Inflammatory macrophage treated with lipopolysaccharide for 4 hours (primary cell): ENCODE results near the gene DDTL.
A peak's percentile ranks its signal among the peaks of the same experiment; 100 is the strongest.
"Not testable (repeated sequence)": the region's sequence is repeated elsewhere in the genome, so short reads cannot be mapped to it uniquely, and the experiment has no call there.

Experiments
- DNase-seq: peaks from one replicate; pipeline ENCODE4 v3.0.0-alpha.2; 2020

The DDTL gene

DNA sequence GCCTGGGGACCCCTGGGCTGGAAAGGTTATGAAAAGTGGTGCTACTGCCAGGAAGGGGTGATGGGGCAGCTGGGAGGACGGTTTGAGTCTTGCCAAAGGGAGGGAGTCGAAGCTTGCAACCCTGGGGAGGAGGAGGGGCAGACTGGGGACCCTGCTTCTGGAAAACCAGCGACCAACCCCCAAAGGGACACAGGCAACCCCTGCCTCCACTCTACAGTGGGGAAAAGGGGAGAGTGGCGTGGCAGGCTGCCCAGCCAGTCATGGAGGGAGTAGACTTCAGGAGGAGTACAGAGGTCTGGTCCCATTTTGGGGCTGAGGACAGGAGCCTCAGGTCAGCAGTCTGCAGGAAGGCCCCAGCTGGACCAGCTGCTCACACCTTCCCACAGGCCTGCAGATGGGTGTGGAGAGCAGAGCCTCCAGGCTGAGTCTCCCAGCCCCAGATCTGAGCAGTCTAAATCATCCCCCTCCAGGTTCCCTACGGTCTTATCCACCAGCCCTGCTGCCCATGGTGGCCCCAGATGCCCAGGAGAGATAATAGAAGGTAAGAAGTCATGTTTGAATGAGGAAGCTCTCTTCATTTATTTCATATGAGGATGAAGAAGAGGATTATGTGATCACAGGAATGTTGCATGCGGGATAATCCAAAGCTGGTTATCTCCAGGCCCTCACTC, 4.3 kb downstream of the DDTL start:
- DNase-seq = no peak

DNA sequence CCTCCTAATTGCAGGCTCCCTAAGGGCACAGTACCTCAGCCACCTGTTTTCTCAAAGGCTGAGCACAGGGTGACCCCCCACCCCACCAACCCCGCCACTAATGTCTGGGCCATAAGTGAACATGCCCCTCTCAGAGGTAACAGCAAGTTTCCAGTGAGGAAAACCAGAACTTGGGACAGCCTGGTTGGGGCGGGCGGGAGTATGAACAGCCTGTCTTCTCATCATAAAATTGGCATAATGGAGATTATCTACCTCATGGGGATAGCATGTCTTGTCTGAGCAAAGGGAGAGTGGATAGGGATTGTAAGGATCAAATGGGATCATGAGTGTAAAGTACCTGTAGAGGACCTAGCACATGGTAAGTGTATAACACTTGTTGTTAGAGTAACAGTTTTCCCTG, 5.2 kb downstream of the DDTL start:
- not testable (repeated sequence) for DNase-seq

DNA sequence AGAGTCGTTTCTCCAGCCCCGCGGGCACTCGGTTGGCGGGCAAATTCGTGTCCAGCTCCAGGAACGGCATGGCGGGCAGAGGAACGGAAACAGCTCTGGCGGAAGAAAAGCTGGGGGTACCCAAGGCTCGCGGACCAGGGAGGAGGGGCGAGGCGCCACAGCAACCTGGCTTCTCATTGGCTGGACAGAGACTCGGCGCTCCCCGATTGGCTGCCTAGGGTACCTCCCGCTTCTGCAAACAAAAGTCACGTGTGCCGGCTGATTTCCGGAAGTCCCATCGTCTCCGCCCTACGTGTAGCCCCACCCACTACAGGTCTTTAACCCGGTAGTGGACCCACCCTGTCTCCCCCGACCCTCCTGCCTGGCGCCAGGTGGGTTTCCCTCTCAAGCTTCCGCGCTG, 7.7 kb downstream of the DDTL start, which contains the start of gene DDT:
Gene DDT (minus strand): TSS at position 97 of the 400 bp plus-strand sequence. CDS start 27 bp downstream, at position 70.
- not testable (repeated sequence) for DNase-seq

DNA sequence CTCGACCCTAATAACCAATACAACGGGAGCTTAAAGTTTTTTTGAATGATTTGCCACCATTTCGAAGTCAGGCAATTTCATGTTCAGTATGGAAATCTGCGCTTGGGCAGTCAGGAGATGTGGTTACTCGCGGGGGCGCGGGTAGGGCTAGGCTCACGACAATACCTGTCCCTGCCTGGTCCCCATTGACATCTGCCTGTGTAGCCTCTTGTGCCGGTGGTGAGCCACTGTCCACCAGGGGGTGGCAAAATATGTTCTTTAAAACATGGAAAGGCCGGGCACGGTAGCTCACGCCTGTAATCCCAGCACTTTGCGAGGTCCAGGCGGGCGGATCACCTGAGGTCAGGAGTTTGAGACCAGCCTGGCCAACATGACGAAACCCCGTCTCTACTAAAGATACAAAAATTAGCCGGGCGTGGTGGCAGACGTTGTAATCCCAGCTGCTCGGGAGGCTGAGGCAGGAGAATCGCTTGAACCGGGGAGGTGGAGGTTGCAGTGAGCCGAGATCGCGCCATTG, 8.2 kb downstream of the DDTL start:
- not testable (repeated sequence) for DNase-seq

DNA sequence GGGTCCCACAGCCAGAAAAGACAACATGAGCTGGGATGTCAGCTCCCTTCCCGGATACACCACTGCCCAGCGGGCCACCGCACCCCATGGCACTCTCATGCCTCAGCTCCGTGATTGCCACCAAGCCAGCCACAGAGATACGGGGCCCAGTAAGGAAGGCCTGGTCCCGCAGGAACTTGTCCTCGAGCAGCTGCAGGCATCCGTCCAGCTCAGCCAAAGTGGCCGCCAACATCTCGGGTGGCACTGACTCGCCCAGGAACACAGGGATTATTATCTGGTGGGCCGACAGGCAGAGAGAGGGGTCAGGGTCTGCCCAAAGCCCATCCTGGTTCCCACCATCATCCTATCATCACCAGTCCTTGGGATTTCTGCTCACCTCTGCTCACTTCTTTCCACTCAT, 10.6 kb downstream of the DDTL start:
- DNase-seq = not testable (repeated sequence)

DNA sequence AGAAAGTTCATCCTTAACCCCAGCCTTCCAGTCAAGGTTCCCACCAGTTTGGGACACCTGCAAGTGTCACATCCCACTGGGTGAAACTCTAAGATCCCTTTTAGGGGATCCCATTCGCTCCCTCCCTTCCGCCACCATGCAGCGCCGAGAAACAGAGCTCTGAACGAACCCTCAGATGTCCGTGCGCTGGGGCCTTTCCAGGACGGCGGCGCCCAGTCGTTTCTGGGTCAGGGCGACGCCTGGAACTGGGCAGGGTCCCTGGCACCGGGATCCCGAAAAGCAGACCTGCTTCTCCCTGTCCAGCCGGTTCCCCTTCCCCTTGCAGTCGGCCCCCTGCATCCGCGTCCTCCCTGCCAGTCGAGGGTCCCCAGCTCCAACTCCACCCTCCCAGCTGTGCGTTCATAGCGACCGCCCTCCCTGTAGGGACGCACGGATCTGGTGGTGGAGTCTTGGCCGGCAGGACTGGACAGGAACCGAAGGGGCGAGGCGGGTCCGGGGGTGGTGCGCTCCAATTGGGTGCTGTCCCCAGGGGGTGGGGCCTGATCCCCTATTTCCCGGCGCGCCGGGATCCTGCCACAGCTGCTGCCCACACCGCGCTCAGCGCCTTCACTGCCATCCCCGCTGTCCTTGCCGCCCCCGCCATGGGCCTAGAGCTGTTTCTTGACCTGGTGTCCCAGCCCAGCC, 13.0 kb downstream of the DDTL start, which contains the start of gene GSTT2:
Gene GSTT2 (plus strand): TSS at position 578 of the 684 bp plus-strand sequence.
- DNase-seq = not testable (repeated sequence)

DNA sequence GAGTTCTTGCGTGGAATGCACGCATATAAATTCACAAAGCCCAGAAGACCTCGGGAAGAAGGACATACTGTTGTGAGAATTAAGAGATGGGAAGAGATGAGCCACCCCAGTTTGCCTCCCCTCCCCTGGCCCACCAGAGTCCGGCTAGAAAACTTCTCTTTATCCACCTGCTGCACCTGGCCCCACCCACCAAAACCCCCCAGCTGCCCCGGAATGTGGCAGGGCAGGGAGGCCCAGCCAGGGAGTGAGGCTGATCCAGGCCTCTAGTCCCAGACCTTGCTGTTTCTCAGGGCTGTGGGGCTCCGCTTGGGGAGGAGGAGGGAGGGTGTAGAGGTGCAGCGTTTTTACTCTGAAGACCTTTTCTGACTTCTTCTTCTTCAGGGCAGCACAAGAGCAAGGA, 13.9 kb downstream of the DDTL start:
- DNase-seq = not testable (repeated sequence)

DNA sequence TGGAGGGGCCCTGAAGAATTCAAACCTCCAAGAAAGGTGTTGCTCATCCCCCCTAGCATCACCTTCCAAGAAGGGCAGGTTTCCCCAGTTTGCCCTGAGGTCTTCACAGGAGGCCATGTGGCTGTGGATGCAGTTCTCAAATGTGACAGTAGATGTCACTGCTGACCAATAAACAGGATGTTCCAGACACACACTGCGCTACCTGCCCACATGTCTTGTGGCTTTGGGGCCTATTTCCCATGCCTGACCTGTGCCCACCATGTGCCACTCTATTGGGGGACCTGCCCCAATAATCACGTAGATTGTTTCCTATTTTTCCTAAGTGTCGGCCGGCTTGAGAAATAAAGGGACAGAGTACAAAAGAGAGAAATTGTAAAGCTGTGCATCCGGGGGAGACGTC, 17.7 kb downstream of the DDTL start:
- DNase-seq = peak; percentile 44

DNA sequence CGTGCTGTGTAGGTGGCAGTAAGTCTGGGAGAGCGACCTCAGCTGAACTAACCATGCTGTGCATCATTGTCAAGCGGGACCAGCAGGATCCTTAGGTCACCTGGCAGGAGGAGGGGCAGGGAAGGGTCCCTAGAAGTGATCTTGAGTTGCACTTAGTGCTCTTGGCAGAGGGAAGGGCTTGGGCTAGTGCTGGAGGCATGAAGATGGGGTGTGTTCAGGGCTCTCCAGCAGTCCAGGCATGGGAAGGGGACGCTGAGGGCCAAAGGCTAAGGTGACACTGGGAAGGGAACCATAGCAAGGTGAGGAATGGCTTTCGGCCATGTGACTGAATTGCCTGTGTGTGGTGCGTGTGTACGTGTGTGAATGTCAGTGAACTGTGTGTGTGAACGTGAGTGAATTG, 19.4 kb downstream of the DDTL start:
- DNase-seq = not testable (repeated sequence)

DNA sequence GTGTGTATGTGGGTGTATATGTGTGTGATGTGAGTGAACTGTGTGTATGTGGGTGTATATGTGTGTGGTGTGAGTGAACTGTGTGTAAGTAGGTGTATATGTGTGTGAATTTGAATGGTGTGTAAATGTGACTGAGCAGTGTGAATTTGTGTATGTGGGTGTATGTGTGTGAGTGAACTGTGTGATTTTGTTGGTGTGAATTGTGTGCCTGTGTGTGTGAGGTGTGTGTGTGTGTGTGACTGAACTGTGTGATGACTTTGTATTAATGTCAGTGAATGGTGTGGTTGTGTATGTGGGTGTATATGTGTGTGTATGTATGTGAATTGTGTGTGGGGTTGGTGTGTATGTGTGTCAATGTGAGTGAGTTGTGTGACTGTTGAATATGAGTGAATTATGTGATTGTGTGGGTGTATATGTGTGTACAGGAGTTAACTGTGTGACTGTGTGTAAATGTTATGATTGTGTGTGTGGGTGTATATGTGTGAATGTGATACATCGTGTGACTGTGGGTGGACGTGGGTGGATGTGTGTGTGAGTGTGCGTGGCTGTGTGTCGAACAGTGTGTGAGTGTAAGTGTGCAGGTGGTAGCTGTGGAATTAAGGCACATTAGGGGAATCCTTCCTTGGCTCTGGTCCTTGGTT, 20.0 kb downstream of the DDTL start:
- not testable (repeated sequence) for DNase-seq

DNA sequence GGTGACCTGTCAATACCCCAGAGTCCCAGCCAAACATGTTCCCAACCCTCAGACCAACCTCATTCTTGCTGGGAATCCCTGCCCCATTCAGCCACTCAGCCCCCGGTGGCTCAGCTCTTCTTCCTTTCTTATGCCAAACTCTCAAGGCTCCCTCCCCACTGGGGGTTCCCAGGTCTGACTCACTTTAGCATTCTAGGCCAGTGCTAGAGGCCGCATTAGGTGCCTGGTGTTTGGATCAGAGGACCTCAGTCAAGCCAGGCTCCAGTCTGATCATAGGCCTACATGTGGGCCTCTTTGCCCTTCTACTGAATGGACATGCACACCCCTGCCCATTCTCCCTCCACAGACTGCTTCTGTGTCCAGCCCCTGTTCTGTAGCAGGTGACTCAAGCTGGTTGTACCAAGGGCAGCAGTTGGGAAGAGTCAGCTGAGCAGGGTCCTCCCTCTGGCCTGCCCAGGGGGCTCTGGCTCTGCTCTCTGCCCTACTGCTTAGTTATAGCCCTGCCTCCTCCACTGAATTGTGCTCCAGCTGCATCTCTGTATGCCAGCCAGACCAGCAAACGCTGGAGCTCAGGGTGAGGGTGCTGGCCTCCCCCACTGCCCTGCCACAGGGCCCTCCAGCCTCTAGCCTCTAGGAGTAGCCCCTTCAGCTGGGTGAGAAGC, 23.0 kb downstream of the DDTL start:
- peak; percentile 6 for DNase-seq

DNA sequence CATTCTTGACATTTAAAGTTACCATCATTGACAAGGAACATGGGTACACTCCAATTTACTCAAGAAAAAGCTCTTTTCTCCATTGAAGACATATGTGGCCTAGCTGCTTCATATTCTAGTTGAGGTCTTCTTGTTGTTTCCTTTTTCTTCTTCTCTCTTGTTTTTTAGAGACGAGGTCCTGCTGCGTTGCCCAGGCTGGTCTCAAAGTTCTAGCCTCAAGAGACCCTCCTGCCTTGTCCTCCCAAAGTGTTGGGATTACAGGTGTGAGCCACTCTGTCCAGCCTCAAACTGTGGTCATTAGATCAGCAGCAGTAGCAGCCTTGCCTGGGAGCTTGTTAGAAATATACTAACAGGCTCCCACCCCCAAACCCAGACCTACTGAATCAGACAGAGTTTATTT, 26.4 kb downstream of the DDTL start:
- DNase-seq = not testable (repeated sequence)

DNA sequence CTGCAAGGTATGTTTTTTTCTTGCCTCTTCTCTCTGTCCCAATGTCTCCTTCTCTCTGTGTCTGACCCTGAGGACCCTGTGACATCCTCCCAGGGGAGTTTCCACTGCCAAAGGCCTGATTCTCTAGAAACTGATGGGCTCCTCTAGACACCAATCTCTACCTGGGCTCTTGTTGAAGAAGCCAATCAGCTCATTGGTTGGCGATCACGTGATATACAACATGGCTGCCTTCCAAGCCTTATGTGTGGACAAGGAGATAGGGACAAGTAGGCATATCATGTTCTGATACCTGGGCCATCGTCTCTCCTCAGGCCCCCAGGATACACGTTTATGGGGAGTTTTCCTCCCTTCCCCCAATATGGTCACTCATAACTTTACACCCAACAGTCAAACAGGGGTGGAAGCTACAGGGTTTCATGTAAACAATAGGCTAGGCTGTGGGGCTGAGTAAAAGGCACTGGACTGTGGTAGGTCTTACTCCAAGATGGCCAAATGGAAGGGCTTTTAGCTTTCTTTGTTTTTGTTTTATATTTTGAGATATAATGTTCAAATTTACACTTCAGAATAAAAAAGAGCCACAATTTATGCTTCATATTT, 27.0 kb downstream of the DDTL start:
- not testable (repeated sequence) for DNase-seq

DNA sequence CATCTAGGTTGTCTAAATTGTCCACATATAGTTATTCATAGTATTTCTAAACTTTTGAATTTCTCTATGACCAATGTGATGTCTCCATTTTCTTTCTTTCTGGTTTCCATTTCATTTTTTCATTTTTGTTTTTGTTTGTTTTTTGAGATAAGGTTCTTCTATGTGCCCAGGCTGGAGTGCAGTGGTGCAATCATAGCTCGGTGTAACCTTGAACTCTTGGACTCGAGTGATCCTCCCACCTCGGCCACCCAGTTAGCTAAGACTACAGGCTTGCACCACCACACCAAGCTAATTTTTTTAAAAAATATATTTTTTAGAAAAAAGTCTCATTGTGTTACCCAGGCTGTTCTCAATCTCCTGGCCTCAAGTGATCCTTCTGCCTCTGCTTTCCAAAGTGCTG, 30.4 kb downstream of the DDTL start:
- DNase-seq = no peak

DNA sequence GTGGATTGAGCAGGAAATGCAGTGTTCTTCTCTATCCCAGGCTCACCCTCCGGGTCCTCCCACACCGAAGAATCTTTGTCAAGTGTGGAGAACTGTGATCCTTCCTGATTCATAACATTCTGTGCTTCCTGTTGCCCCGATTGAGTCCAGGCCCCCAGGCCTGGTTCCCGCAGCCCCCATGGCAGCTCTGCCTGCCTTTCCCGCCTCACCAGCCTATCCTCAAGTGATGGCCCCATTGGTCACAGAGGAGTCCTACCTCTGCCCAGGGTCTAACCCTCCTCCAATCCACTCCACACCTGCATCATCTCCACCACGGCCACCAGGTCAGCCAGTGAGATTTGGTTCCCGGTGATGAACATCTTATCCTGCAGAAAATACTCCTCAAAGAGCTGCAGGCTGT, 33.1 kb downstream of the DDTL start:
- DNase-seq = not testable (repeated sequence)

DNA sequence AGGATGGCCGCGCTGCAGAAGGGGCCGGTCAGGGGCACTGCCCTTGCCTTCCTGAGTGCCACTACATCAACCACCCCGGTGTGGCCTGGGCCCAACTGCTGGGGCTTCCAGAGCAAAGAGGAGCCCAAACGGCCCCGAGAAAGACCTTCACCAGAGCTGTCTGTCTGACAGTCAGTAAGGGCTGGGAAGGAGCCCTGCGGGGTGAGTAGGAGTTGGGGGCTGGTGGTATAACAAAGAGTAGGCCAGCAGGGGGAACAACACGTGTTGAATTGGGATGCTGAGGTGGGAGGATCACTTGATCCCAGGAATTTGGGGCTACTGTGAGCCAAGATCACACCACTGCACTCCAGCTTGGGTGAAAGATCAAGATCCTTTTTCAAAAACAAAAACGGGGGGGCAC, 34.6 kb downstream of the DDTL start:
- no peak for DNase-seq

DNA sequence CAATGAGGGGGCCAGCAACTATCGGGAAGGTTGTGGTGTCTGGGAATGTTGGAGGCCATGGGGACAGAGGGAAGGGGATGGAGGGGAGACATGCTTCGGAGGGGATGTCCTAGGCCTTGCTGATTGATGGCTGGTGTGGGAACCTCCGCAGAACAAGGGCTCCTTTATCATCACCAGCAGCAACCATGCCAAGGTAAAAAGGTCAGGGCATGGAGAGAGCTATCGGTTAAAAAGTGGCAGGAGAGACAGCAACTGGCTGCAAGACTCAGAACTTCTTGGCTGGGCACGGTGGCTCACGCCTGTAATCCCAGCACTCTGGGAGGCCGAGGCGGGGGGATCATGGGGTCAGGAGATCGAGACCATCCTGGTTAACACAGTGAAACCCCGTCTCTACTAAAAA, 35.6 kb downstream of the DDTL start:
- no peak for DNase-seq

DNA sequence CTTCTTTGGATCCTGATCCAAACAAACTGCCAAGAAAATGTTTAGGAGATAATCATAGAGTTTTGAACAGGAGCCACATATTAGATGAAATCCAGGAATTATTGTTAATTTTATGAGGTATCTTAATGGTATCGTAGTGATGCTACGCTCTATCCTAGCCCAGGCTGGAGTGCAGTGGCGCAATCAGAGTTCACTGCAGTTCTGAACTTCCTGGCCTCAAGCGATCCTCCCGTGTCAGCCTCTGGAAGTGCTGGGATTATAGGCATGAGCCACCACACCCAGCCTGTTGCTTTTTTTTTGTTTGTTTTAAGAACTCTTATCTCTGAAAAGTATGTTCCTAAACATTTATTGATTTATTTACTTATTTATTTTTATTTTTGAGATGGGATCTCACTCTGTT, 36.2 kb downstream of the DDTL start:
- no peak for DNase-seq

DNA sequence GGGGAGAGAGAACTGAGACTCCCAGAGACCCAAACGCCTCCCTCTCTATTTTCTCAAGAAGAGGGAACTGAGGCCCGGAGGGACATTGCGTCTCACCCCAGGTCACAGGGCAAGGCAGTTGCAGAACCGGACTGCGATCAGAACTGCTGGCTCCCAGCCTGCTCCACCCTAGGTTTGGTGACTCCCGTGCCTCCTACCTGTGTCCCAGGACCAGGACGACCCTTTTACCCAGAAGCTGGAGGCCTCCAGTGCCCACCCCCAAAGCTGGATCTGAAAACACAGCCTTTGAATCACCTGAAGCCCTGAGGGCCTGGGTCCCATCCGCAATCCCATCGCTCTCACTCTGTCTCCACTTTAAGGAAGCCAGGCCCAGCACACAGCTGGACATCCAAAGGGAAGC, 37.2 kb downstream of the DDTL start:
- DNase-seq = no peak

DNA sequence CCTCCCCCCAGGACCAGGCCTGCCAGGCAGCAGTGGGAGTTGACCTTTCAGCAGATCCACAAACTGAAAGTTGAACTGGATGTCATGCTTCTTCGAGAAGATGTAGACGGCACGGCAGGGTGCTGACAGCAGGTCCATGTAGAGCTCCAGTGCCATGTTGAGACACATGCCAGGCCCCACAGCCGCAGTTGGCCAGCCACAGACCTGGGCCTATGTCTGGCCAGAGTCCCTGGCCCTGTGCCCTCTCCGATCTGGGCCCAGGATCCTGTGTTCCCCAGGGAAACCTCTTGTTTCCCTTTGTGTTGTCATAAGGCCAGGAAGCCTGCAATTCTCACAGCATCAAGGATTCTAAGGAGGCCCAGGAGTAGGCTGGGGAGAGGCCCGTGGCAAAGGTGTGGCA, 38.5 kb downstream of the DDTL start, which contains the start of gene GSTT4:
Gene GSTT4 (minus strand): TSS at position 253 of the 400 bp plus-strand sequence. CDS start 97 bp downstream, at position 156.
- no peak for DNase-seq

DNA sequence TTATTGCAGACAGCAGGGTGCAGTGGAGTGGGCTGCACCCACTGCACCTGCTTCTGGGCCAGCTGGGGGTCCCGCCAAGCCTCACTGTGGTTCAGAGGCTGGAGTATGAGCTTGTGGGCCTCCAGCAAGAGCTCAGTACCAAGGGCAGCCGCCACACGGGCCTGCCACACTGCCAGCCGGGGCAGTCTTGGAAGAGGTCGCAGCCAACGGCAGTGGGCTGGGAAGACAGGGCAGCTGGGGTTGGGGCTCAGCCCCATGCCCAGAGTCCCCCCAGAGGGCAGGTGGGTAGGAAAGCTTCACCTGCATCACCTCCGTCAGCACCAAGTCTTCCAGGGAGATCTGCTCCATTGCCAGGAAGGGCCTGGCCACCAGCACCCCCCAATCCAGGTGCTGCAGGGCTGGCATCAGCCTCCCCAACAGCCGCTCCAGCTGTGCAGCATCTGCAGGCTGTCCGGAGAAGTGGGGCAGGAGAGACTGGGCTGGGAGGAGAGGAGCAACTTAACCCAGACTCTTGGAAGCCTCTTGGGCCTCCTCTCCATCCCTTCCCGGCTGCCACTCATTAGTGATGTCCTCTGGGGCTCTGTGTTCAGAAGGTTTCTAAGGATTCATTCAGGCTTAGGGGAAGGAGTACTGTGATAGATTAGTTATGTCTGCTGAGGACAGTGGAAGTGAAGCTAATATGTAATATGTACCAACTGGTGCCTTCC, 39.7 kb downstream of the DDTL start:
- DNase-seq = no peak

DNA sequence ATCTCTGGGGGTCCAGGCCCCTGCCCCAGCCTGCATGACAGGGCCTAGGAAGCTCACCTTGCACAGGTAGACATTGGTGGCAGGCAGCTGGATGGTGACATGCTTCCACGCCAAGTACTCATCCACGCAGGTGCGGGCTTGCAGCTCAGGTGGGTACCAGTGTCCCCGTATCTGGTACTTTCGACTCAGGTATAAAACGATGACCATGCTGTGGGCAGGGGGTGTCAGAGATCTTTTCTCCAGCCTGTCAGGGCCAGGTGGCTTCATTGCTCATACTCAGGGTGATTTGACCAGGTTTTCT, 40.2 kb downstream of the DDTL start:
- DNase-seq = no peak
